Liver (tissue), 3 donors: ENCODE results near the gene SLC12A6.

Experiments used
- FOXA1 ChIP-seq: IDR thresholded peaks from 2 replicates; pipeline ENCODE4 v1.6.1; 2016; ENCODE audit warnings: antibody characterized with exemption
- JUND ChIP-seq, 2 donors: IDR thresholded peaks; 2 replicates each; pipeline ENCODE4 v1.6.1; 2016; ENCODE audit warnings: antibody characterized with exemption in 2 of 2
- MAX ChIP-seq: IDR thresholded peaks from 2 replicates; pipeline ENCODE4 v1.6.1; 2016; ENCODE audit warnings: antibody characterized with exemption
- TAF1 ChIP-seq: conservative IDR thresholded peaks from 2 replicates; pipeline ENCODE4 v1.6.1; 2016; ENCODE audit warnings: antibody characterized with exemption, mild to moderate bottlenecking
- YY1 ChIP-seq: IDR thresholded peaks from 2 replicates; pipeline ENCODE4 v1.6.1; 2016; ENCODE audit warnings: antibody characterized with exemption, mild to moderate bottlenecking
- TF ChIP-seq, protein P1 (sequence below): fragments of 150-350 bp; IDR thresholded peaks from 2 replicates; pipeline ENCODE4 v1.5.1; 2017; ENCODE audit warnings: improper control_type of control experiment, low read depth, low read length; ENCODE audit not compliant: missing input control
- TF ChIP-seq, protein P2 (sequence below): IDR thresholded peaks from 2 replicates; pipeline ENCODE4 v1.6.1; 2016; ENCODE audit warnings: antibody characterized with exemption, mild to moderate bottlenecking
- donor health status: healthy.
- donor health status: healthy.

DNA sequence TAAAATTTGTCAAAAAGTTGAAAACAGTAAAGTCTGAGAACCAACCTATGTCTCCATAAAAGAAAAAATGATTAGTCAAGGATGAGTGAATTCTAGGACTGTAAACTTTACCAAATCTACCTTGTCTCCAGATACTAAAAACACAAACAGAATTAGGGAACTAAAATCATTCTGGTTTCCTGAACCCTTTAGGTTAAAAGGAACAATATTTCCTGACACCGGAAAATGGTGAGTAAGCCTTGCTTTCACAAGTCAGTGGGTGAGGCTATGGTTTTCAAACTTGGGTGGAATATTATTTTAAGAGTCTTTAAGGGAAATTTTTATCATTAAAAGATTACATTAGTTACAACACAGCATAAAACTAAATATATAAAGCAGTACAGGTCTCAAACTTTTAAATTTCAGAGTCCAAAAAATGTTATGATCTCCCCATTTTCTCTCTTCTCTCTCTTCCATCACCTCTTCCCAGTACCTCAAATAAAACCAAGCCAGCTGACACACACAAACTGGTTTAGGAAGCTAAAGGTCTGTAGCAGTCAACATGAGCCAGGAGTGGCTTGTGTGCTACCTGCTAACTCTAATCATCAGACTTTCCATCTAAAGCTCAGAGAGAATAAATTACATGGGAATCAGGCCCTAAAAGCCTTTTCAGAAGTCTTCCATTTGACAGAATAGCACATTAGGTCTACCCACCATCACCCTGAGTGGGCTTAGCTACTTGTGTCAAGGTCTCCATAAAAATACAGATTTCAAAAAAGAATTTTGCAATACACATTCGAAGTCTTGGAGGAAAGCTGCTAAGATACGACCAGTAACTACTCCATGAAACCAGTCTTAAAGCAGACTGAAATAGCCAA, 2.2 kb downstream of the SLC12A6 start:
- TF ChIP-seq TAF1 (no peak), YY1 (no peak), JUND (IDR thresholded peaks at IDR 0.05) (no peak), FOXA1 (no peak), MAX (no peak)
- TF ChIP-seq, protein P1, sequence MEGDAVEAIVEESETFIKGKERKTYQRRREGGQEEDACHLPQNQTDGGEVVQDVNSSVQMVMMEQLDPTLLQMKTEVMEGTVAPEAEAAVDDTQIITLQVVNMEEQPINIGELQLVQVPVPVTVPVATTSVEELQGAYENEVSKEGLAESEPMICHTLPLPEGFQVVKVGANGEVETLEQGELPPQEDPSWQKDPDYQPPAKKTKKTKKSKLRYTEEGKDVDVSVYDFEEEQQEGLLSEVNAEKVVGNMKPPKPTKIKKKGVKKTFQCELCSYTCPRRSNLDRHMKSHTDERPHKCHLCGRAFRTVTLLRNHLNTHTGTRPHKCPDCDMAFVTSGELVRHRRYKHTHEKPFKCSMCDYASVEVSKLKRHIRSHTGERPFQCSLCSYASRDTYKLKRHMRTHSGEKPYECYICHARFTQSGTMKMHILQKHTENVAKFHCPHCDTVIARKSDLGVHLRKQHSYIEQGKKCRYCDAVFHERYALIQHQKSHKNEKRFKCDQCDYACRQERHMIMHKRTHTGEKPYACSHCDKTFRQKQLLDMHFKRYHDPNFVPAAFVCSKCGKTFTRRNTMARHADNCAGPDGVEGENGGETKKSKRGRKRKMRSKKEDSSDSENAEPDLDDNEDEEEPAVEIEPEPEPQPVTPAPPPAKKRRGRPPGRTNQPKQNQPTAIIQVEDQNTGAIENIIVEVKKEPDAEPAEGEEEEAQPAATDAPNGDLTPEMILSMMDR, result no peak
- TF ChIP-seq, protein P2, sequence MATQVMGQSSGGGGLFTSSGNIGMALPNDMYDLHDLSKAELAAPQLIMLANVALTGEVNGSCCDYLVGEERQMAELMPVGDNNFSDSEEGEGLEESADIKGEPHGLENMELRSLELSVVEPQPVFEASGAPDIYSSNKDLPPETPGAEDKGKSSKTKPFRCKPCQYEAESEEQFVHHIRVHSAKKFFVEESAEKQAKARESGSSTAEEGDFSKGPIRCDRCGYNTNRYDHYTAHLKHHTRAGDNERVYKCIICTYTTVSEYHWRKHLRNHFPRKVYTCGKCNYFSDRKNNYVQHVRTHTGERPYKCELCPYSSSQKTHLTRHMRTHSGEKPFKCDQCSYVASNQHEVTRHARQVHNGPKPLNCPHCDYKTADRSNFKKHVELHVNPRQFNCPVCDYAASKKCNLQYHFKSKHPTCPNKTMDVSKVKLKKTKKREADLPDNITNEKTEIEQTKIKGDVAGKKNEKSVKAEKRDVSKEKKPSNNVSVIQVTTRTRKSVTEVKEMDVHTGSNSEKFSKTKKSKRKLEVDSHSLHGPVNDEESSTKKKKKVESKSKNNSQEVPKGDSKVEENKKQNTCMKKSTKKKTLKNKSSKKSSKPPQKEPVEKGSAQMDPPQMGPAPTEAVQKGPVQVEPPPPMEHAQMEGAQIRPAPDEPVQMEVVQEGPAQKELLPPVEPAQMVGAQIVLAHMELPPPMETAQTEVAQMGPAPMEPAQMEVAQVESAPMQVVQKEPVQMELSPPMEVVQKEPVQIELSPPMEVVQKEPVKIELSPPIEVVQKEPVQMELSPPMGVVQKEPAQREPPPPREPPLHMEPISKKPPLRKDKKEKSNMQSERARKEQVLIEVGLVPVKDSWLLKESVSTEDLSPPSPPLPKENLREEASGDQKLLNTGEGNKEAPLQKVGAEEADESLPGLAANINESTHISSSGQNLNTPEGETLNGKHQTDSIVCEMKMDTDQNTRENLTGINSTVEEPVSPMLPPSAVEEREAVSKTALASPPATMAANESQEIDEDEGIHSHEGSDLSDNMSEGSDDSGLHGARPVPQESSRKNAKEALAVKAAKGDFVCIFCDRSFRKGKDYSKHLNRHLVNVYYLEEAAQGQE, result no peak
